Left lung (tissue), 10 donors: ENCODE measurements around the gene UTP25. TPM values are rescaled to one million over a fixed set of nuclear protein-coding genes. Genes with fewer than 3 reads are reported as not detected.

Experiments used
- ATAC-seq: fragments of 200-7000 bp; cut with Tn5 transposase; one replicate; pipeline ENCODE4 v1.9.1; 2020; ENCODE audit warnings: moderate library complexity
- DNase-seq, 4 donors: peaks; one replicate each; pipeline ENCODE4 v3.0.0-alpha.2; 2013 to 2020
- H3K27ac ChIP-seq, 2 donors: fragments of 200-600 bp; sonication (generic) in 1 of 2; one replicate each; pipeline versions ENCODE4 v1.5.0 to v1.8.0; 2020 to 2021
- H3K27me3 ChIP-seq, 2 donors: fragments of 200-600 bp; sonication (generic) in 1 of 2; one replicate each; pipeline versions ENCODE4 v1.5.0 to v1.8.0; 2020 to 2021
- H3K36me3 ChIP-seq, 2 donors: fragments of 200-600 bp; sonication (generic) in 1 of 2; one replicate each; pipeline versions ENCODE4 v1.5.0 to v1.8.0; 2020 to 2021
- H3K4me1 ChIP-seq, 2 donors: fragments of 200-600 bp; one replicate each; pipeline ENCODE4 v1.8.0; 2021
- H3K4me3 ChIP-seq, 2 donors: fragments of 200-600 bp; sonication (generic) in 1 of 2; one replicate each; pipeline versions ENCODE4 v1.5.0 to v1.8.0; 2020 to 2021; ENCODE audit warnings: mild to moderate bottlenecking in 1 of 2
- H3K9me3 ChIP-seq, 2 donors: fragments of 200-600 bp; sonication (generic) in 1 of 2; one replicate each; pipeline versions ENCODE4 v1.5.0 to v1.8.0; 2020 to 2021
- intact Hi-C, 2 donors: fragments of 100-400 bp; cut with DNase I; formaldehyde crosslinking; loops; one replicate each; pipeline versions ENCODE4 v1.11.2 to v1.14.2; 2022
- polyA plus RNA-seq, 6 donors: library from polyadenylated mRNA; unstranded; fragments of 120-200 nt; gene quantifications; one replicate each; pipeline ENCODE4 v1.2.1, GENCODE V29; 2013; ENCODE audit not compliant: insufficient read length in 6 of 6
- total RNA-seq, 2 donors: library from RNA; stranded (reverse); fragmentation: NEBNext Ultra II Directional; extraction: Animal tissue kit (Norgen Biotek cat#: 25700); gene quantifications; one replicate each; pipeline ENCODE4 v1.2.1, GENCODE V29; 2021
- TF ChIP-seq, protein P1 (sequence below), 2 donors: fragments of 200-600 bp; sonication (generic) in 1 of 2; IDR thresholded peaks; one replicate each; pipeline versions ENCODE4 v1.5.0 to v1.8.0; 2021; ENCODE audit warnings: antibody characterized with exemption in 2 of 2
- donor health status: DM: no; HTN: yes; CAD: no.
- donor health status: DM: no; HTN: no; CAD: no.

Gene UTP25
- total and polyA plus RNA-seq, 8 donors: 4.1 to 11.5 (median 10.3) TPM

DNA sequence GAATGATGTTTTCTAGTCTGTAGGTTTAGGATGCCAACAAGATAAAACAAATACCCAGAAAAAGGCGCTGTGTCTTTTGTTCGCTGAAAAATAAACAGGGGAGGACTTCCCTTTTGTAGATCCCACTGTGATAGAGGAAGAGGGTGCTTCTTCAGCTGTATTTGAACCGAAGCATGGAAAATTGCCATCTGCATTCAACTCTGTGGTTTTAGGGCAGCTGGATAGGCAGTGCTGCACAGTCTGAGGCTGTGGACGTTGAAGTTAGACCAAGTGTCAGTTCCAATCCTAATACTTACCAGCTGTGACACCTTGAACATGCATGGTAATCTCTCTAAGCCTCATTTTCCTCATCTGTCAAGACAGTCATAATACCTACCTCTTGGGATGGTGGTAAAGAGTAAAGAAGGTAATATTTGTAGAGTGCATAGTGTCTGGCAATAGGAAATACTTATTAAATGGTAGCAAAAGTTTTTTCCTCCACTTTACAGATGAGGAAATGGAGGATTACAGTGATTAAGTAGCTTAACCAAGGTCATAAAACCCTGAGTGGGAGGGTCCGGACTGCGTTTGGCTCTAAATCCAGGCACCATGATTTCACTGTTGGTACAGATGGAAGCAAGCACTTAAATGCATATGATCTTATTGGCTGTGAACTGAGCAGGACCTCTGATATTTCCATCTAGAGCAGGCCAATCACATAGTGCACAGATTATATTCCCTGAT is 48.5 kb downstream of the UTP25 start:
- Histone ChIP-seq H3K36me3 (no peaks in the 10 kb centered on the region), H3K27ac (no peak overlapping the region), H3K9me3 (no peaks in the 10 kb centered on the region), H3K4me3 (no peak overlapping the region), H3K27me3 (peaks cover 0 to 43% of the 10 kb centered on the region in 2 donors), H3K4me1 (no peaks in the 10 kb centered on the region)
- DNase-seq: no peak
- TF ChIP-seq, protein P1, sequence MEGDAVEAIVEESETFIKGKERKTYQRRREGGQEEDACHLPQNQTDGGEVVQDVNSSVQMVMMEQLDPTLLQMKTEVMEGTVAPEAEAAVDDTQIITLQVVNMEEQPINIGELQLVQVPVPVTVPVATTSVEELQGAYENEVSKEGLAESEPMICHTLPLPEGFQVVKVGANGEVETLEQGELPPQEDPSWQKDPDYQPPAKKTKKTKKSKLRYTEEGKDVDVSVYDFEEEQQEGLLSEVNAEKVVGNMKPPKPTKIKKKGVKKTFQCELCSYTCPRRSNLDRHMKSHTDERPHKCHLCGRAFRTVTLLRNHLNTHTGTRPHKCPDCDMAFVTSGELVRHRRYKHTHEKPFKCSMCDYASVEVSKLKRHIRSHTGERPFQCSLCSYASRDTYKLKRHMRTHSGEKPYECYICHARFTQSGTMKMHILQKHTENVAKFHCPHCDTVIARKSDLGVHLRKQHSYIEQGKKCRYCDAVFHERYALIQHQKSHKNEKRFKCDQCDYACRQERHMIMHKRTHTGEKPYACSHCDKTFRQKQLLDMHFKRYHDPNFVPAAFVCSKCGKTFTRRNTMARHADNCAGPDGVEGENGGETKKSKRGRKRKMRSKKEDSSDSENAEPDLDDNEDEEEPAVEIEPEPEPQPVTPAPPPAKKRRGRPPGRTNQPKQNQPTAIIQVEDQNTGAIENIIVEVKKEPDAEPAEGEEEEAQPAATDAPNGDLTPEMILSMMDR (IDR thresholded peaks at IDR 0.05): no peak
- intact Hi-C loops: no loop called here
- ATAC-seq: no peak

DNA sequence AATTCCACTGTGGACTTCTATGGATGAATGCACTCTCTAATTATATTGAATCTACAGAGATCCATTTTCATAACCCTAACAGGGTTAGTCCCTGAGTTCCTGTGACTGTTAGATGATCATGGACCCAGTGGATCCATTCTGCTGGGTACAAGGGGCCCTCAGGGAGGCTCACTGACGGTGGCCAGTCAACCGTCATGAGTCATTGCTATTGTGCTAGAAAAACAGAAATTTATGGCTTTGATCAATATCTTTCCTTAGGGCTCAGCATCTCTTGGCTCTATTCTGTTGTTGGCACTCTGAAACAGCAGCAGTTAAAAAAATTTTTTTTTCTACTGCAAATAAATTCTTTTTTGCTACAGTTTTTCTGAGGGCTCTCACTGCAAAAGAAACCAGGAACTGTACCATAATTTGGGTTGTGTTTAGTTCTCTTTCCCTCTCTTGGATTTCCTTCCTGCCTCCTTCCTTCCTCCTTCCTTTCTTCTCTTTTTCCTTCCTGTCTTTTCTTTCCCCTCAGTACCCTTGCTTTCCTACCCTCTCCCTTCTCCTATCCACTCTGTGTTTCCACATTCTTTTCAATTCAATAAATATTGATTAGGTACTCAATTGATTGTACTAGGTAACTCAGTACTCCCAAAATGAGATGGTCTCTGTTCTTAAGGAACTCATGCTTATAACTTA is 49.5 kb downstream of the UTP25 start:
- H3K9me3 ChIP-seq: no peaks in the 10 kb centered on the region
- intact Hi-C loops: no loop called here
- TF ChIP-seq, protein P1 (IDR thresholded peaks at IDR 0.05): no peak

DNA sequence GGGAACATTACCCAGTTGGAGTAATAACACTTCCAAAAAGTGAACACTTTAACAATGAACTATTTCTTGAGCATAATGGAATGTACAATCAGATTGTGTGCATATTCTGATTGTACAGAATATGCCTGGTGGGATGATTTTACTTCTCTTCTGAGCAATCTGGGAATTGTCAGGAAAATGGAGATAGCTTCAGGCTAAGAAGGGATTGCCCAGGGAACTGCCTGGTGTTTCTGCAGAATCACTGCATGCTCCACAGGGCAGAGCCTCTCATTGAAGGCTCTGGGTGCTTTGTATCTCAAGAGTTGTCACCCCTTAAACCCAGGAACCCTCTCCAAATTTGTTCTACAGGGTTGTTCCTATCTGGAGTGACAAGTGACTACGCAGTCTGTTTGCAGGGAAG is 51.2 kb downstream of the UTP25 start:
- no peaks in the 10 kb centered on the region for H3K9me3 ChIP-seq
- ATAC-seq (no peak), DNase-seq (no peak)
- no peak overlapping the region for H3K27ac ChIP-seq
- no peaks in the 10 kb centered on the region for H3K36me3 ChIP-seq
- TF ChIP-seq, protein P1 (IDR thresholded peaks at IDR 0.05): no peak
- H3K27me3 ChIP-seq: peaks cover 0 to 40% of the 10 kb centered on the region in 2 donors
- intact Hi-C loops: no loop called here
- H3K4me1 ChIP-seq: no peaks in the 10 kb centered on the region
- no peak overlapping the region for H3K4me3 ChIP-seq

More for the DNA sequence above, 49.5 kb downstream of the UTP25 start:
- Histone ChIP-seq H3K4me1 (no peaks in the 10 kb centered on the region), H3K27ac (no peak overlapping the region), H3K27me3 (peaks cover 0 to 43% of the 10 kb centered on the region in 2 donors), H3K4me3 (no peak overlapping the region), H3K36me3 (no peaks in the 10 kb centered on the region)
- DNase-seq (no peak), ATAC-seq (no peak)

GRCh38 chr1:209879539-209879938 is 51.8 kb downstream of the UTP25 start:
- no peak overlapping the region for H3K4me3 ChIP-seq
- H3K27me3 ChIP-seq: peaks cover 0 to 42% of the 10 kb centered on the region in 2 donors
- H3K36me3 ChIP-seq: no peaks in the 10 kb centered on the region
- DNase-seq: no peak
- no peak overlapping the region for H3K27ac ChIP-seq
- no peak for ATAC-seq
- intact Hi-C loops: no loop called here
- TF ChIP-seq, protein P1 (IDR thresholded peaks at IDR 0.05): no peak
- H3K4me1 ChIP-seq: no peaks in the 10 kb centered on the region
- H3K9me3 ChIP-seq: no peaks in the 10 kb centered on the region

GRCh38 chr1:209880031-209880430 is 52.3 kb downstream of the UTP25 start:
- peaks cover 0 to 46% of the 10 kb centered on the region in 2 donors for H3K27me3 ChIP-seq
- no peaks in the 10 kb centered on the region for H3K36me3 ChIP-seq
- no peak for ATAC-seq
- intact Hi-C loops: no loop called here
- TF ChIP-seq, protein P1 (IDR thresholded peaks at IDR 0.05): no peak
- no peak for DNase-seq
- peaks cover 0 to 2% of the 10 kb centered on the region in 2 donors for H3K4me1 ChIP-seq
- H3K4me3 ChIP-seq: no peak overlapping the region
- H3K9me3 ChIP-seq: no peaks in the 10 kb centered on the region
- no peak overlapping the region for H3K27ac ChIP-seq
